ENCODE results near the gene HAND2. TPM values are rescaled to one million over a fixed set of nuclear protein-coding genes. Genes with fewer than 3 reads are reported as not detected.

HAND2 gene
- total RNA-seq, 2 donors from 2014 or later: not detected

DNA sequence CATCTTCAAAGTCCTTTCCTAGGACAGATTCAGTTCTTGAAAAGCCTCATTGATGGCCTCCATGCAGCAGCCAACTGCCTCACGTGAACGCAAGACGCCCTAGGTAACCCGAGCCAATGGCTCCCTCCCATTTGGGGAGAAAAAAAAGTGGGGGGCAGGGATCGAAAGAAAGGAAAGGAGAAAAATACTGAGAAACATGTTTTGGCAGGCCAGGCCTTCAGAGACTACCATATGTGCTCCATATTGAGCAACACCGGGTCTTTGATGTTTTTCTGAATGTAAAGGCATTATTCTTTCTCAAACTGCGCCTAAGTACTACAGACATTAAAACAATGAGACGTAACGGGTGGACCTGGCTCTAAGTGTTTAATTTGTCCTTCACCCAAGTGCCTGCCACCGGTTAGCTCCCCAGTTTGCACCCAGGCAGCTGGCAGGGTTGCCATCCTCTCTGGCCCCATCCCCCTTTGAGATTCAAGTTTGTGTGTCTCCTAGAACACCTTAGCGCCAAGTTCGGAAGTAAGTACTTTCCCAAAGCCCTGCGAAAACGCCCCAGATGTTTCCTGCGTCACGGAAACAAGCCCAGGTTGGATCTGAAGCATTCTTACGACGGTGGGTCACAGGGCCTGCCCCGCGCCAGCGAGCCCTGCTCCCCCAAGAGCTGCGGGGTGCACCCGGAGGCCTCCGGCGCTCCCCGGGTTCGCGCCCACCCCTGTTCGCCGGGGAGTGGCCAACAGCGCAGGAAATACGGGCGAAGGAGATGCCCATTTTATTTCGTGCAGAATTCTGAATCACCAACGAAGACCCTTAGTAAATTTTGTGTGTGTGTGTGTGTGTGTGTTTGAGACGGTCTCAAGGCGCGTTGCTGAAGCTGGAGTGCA, 30.1 kb downstream of the HAND2 start:
- no peak for ATAC-seq
- peaks cover 0 to 4% of the 10 kb centered on the region in 2 donors for H3K9me3 Mint-ChIP-seq
- peaks cover 19 to 26% of the 10 kb centered on the region in 2 donors for H3K36me3 Mint-ChIP-seq
- H3K27ac Mint-ChIP-seq: no peak overlapping the region
- DNase-seq (ENCODE audit: low spot score in 2 of 2): no peak

DNA sequence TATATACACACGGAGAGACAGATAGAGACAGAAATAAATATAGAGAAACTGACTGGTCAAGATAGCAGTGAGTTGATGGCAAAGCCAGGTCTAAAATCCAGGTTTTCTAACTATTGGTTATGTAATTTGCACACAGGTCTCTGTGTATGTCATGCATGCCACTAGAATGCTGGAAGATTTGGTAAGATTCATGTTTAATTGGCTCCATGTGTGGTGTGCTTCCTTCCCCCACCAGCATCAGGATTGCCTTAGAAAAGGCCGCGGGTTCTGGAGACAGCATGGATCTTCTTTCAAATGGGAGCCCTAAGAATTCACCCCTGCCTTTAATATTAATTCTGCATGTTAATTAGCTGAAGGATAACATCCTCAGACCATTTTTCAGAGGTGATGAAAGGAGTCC, 31.3 kb downstream of the HAND2 start:
- DNase-seq (ENCODE audit: low spot score in 2 of 2) (no peak), ATAC-seq (no peak)
- H3K36me3 Mint-ChIP-seq: peaks cover 19 to 26% of the 10 kb centered on the region in 2 donors

DNA sequence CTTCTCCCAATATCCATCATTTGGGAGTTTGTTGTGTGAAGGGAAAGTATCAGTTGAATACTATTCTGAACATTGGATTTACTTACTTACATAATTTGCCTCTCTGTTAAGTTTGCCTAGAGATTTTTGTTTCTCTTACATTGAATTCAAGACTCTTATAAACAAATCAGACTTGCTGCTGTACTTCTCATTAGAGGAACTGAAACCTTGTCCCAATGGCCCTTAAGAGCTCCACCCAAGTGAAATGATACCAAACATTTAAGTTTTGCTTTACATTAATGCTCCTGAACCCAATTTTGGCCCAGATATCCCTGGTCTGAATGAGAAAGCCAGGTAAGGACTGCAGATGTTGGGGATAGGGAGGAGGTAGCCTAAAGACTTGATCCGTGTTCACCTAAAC, 32.0 kb downstream of the HAND2 start:
- Mint-ChIP-seq H3K9me3 (peaks cover 0 to 4% of the 10 kb centered on the region in 2 donors), H3K36me3 (peaks cover 19 to 25% of the 10 kb centered on the region in 2 donors), H3K27ac (no peak overlapping the region)
- no peak for DNase-seq (ENCODE audit: low spot score in 2 of 2)
- ATAC-seq: no peak

More for the DNA sequence above, 31.3 kb downstream of the HAND2 start:
- no peak overlapping the region for H3K27ac Mint-ChIP-seq
- H3K9me3 Mint-ChIP-seq: peaks cover 0 to 4% of the 10 kb centered on the region in 2 donors

DNA sequence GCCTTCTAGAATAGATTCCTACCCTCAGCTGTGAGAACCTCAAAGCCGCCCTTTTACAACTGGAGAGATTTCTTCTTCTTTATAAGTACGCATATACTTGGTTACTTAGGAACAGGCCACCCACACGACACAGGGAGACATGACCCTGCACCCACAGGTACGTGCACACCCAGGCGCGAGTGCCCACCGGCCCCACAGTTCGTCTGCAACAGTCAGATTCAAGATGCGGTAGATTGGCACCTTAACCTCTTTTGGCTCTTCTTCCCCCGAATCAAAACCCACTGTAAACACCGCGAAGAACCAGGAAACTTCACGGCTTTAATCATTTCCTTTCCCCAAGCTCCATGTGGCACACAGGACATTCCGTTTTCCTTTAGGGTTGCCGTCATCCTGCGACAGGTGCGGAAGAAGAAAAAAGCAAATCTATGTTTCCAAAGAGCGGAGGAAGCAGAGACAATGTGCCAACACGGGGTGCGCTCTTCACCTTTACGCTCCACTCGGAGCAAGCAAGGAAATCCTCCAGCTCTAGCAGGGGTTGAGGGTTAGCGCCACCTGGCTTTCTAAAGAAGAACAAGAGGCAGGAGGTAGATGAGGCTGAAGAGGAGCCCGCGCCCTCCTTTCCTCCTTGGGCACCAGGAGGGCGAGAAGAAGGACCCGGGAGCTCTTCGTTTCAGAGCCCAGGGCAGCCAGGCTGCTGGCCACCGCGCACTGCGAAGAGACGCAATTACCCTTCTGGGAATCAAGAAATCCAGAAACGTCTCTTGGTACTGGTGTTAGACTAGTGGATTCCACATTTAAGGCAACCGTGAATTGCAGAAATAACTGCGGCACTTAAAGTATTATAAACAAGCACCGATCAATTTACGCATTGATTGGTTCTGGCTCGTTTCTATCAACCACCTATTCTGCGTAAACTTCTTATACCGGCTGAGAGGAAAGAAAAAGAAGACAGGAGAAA, 35.7 kb downstream of the HAND2 start:
- no peak overlapping the region for H3K27ac Mint-ChIP-seq
- peak; percentile 90 to 97 for ATAC-seq
- H3K9me3 Mint-ChIP-seq: no peaks in the 10 kb centered on the region
- DNase-seq (ENCODE audit: low spot score in 2 of 2): peak in 1 of 2 donors; percentile 58
- no peaks in the 10 kb centered on the region for H3K36me3 Mint-ChIP-seq

DNA sequence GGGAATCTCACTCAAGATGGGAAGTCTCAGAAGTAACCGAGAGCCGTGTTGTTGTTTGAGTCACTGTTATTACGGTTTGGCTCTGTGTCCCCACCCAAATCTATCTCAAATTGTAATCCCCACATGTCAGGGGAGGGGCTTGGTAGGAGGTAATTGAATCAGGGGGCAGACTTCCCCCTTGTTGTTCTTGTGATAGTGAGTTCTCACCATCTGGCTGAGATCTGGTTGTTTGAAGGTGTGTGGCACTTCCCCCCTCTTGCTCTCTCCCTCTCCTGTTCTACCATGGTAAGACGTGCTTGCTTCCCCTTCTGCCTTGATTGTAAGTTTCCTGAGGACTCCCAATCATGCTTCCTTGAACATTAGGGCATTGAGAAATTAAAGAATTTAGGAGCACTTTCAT, 37.0 kb downstream of the HAND2 start:
- Mint-ChIP-seq H3K9me3 (no peaks in the 10 kb centered on the region), H3K27ac (no peak overlapping the region), H3K36me3 (no peaks in the 10 kb centered on the region)
- DNase-seq (ENCODE audit: low spot score in 2 of 2): no peak
- ATAC-seq: no peak

DNA sequence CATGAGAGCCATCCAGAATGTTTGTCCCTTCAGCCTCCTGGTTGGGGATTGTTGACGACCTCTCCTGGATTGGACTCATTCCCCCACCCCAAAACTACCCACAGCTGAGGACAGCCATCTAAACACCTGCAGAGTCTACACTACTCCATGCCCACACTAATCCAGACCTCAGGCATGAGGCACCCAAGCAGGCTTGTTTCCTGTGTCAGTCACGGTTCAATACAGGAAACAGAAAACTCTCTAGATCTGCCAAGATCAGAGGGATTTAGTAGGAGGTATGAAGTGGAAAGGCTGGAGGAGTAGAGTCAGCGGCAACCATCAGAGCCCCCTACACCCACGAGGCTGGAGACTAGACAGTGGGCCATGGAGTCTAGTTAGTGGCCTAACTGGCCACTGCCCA, 37.7 kb downstream of the HAND2 start:
- DNase-seq (ENCODE audit: low spot score in 2 of 2) (no peak), ATAC-seq (no peak)
- H3K9me3 Mint-ChIP-seq: no peaks in the 10 kb centered on the region
- no peak overlapping the region for H3K27ac Mint-ChIP-seq
- H3K36me3 Mint-ChIP-seq: no peaks in the 10 kb centered on the region

DNA sequence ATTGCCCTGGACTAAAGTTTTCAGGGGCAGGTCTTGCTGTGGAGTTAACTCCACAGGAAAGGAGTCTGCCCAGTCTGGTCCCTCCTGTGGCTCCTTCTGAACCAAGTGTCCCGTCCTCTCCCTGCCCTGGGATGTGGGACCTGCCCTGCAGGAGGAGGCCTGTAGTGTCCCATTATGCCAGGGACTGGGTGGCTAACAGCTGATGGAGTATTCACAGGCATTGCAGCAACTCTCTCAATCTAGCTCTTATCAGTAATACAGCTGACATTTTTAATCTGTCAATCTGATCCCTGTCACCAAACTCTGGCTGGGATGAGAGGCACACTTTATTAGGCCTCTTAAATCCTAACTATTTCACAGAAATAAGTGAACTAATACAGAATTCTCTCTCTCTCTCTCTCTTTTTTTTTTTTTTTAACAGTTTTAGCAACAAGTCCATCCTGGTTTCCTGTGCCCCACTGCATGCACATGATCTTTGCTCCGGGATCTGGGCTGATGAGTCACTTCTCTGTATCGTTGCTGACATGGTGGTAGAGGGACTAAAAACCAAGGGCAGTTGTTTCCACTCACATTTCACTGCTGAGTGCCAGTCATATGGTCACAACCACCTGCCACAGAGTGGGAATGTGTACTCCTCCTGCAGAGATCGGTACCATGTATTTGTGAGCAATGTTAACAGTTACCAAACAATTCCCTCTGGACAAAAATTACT, 39.1 kb downstream of the HAND2 start:
- Mint-ChIP-seq H3K27ac (no peak overlapping the region), H3K36me3 (no peaks in the 10 kb centered on the region), H3K9me3 (no peaks in the 10 kb centered on the region)
- DNase-seq (ENCODE audit: low spot score in 2 of 2): no peak
- ATAC-seq: peak in 1 of 2 donors; percentile 42

DNA sequence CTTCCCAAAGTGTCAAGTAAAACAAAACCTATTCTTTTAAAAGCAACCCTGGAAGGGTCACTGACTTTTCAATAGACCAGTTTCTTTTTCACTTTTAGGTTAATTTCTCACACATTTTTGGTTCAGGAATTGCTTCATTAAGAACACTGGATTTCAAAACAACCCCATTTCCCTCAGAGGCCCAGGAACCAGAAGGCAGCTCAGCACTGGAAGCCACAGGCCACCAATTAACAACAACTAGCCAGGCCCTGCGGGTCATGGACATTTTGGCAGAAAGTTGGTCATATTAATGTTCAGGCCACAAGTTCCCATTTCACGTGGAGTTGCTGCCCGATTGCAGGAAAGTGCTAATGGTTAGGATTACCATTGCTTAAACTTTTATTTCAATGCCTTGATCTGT, 39.8 kb downstream of the HAND2 start:
- ATAC-seq: no peak
- Mint-ChIP-seq H3K36me3 (no peaks in the 10 kb centered on the region), H3K9me3 (no peaks in the 10 kb centered on the region)

DNA sequence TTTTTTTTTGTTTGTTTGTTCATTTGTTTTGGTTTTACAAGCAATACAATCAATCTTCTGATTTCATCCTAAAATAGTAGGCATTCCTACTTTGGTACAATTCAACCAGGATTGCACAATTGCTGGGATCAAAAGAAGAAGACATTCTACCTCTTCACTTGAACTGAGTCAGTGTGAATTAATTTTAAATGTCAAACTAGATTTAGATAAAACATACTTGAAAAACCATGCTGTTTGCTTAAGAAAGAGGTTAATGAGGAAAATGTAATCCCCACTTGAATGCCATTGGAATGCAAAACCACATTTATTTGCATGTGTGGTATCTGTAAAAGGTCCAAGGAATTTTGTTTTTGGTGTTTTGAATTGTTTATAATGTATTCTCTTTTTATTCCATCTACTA, 40.5 kb downstream of the HAND2 start:
- no peaks in the 10 kb centered on the region for H3K36me3 Mint-ChIP-seq
- H3K27ac Mint-ChIP-seq: no peak overlapping the region

More for the DNA sequence above, 39.8 kb downstream of the HAND2 start:
- no peak for DNase-seq (ENCODE audit: low spot score in 2 of 2)
- H3K27ac Mint-ChIP-seq: no peak overlapping the region

DNA sequence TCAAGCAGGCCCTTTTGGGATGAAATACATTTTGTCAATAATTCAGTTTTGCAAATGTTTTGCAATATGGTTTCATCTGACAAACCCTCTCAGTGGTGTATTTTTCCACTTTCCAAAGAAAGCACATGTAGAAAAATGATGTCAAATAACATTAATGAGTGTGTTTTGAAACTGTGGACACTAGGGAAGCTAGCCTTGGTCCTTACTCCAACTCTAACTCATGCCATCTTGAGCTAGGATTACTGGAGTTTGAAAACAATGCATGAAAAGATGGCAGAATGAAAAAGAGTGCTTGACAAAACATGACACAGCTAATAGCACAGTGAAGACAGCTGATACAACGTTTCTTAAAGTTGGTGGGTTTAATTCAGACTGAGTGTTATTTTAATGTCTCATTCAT, 41.4 kb downstream of the HAND2 start:
- H3K36me3 Mint-ChIP-seq: no peaks in the 10 kb centered on the region
- H3K27ac Mint-ChIP-seq: no peak overlapping the region
- H3K9me3 Mint-ChIP-seq: no peaks in the 10 kb centered on the region
- ATAC-seq (no peak), DNase-seq (ENCODE audit: low spot score in 2 of 2) (no peak)

More for the DNA sequence above, 40.5 kb downstream of the HAND2 start:
- DNase-seq (ENCODE audit: low spot score in 2 of 2) (no peak), ATAC-seq (no peak)
- H3K9me3 Mint-ChIP-seq: no peaks in the 10 kb centered on the region

DNA sequence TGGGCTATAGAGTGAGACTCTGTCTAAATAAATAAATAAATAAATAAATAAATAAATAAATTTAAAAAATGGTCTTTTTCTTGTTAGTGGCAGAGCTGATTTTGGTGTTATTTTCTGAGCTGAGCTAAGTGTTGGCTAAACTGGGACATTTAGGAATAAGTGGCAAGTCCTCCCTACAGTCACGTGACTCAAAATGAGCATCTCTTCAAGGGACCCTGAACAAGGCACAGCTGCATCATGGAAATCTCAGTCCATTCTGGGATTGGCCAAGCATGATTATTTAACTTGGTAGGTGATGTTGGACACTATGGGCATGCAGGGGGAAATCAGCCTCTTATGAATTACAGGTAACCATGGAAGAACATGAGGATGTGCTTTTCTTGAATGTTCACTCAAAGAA, 42.0 kb downstream of the HAND2 start:
- H3K27ac Mint-ChIP-seq: no peak overlapping the region

DNA sequence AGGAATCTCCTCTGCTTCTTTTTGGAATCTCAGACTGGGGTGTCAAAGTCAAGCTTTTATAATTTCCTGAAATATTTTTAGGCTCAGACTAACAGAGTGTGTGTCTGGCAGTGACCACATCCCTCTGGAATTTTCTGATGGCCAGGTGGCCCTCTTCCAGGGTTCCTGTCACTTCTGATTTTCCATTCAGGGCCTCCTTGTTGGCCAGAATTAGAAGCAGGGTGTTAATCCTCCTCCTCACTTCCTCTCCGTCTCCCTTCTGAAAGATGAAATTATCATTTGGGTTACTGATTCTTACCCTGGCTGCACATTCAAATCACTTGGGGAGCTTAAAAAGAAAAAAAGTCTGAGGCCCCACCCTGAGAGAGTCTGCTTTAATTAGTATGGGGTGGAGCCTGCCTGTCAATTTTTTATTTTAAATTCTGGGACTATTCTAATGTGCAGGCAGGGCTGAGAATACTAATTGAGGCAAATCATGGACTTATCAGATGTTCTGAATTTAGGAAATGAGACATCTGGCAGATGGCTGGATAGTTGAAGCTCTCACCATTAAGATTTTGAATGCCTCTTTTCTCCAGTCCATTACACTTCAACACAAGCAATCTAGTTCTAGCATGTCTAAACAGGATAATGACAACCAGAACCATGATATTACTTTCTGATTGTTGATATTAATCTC, 43.2 kb downstream of the HAND2 start:
- no peak for DNase-seq (ENCODE audit: low spot score in 2 of 2)
- H3K36me3 Mint-ChIP-seq: no peaks in the 10 kb centered on the region
- no peak for ATAC-seq
- H3K9me3 Mint-ChIP-seq: no peaks in the 10 kb centered on the region
- H3K27ac Mint-ChIP-seq: no peak overlapping the region

More for the DNA sequence above, 42.0 kb downstream of the HAND2 start:
- no peaks in the 10 kb centered on the region for H3K9me3 Mint-ChIP-seq
- ATAC-seq (no peak), DNase-seq (ENCODE audit: low spot score in 2 of 2) (no peak)
- no peaks in the 10 kb centered on the region for H3K36me3 Mint-ChIP-seq

DNA sequence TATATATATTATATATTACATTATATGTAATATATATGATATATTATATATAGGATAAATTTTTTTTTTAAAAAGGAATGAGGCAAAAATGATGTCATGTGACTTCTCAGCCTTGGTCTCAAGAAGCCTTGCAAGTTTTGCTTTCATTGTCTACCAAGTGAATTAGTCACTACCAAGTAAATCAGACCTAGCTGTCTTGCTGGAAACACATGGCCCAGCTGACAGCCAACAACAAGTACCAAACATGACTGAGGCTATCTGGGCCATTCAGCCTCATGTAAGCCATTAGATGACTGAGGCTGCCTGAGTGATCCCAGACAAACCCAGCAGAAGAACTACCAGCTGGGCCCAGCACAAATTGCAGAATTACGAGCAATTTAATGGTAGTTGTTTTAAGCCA, 44.9 kb downstream of the HAND2 start:
- Mint-ChIP-seq H3K9me3 (no peaks in the 10 kb centered on the region), H3K36me3 (no peaks in the 10 kb centered on the region), H3K27ac (no peak overlapping the region)
- ATAC-seq (peak; percentile 81 to 88), DNase-seq (ENCODE audit: low spot score in 2 of 2) (no peak)

DNA sequence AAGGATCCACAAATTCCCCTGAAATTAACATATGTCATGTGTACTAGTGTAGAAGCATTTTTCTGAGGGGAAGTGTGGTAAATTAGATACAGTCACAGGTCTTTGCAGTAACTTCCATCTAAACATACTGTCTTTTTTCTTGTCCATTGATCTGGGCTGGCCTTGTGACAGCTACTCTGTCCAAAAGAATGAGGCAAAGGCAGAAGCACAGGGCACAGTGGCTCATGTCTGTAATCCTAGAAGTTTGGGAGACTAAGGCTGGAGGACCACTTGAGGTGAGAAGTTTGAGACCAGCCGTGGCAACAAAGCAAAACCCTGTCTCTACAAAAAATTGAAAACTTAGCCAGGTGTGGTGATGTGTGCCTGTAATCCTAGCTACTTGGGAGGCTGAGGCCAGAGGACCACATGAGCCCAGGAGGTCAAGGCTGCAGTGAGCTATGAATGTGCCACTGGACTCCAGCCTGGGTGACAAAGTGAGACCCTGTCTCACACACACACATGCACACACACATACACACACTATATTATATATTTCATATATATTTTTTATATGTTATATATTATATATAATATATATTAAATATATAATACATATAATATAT, 47.6 kb downstream of the HAND2 start:
- DNase-seq (ENCODE audit: low spot score in 2 of 2) (no peak), ATAC-seq (peak; percentile 55 to 67)
- no peak overlapping the region for H3K27ac Mint-ChIP-seq
- H3K36me3 Mint-ChIP-seq: no peaks in the 10 kb centered on the region
- H3K9me3 Mint-ChIP-seq: no peaks in the 10 kb centered on the region

DNA sequence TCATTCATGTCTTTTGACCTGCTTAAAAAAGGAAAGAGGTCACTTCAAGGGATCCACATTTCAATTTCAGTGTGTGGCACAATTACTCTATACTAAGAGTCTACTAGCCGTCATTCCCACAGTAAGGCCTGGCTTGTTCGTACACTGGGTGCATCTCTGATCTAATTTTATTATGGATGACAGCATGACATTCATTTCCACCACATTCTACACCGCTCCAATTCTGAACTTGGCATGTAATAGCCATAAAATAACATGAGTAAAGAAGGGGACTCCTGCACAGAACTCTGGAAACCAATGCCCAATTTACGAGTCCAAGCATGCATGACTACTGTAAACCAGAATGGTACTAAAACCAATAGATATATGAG, 51.1 kb downstream of the HAND2 start:
- DNase-seq (ENCODE audit: low spot score in 2 of 2): no peak
- Mint-ChIP-seq H3K9me3 (no peaks in the 10 kb centered on the region), H3K27ac (no peak overlapping the region), H3K36me3 (no peaks in the 10 kb centered on the region)
- ATAC-seq: no peak
